Endothelial cell of hepatic sinusoid (primary cell): ENCODE data around the gene CCR3.

Experiments used
- in situ Hi-C: cut with HindIII; loops from 2 replicates; pipeline ENCODE4 v1.10.0; 2017; ENCODE audit warnings: low sequenced_read_pairs

Gene CCR3

DNA sequence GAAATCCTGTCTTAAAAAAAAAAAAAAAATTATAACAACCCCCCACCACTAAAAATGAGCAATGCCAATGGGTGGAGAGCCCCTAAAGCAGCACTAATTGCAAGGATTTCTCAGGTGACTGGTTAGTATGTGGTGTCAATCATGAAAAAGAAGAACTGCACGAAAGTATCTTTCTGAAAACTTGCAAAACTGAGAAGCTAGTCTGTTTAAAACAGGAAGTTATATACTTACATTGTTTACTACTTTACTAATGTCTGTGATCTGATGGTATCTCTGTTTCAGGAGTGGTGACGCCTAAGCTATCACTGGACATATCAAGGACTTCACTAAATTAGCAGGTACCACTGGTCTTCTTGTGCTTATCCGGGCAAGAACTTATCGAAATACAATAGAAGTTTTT is at the start of gene CCR3:
TSS of gene CCR3 (plus strand) at position 341 of the 400 bp plus-strand sequence. CDS start 22,699 bp downstream, outside the sequence.
- in situ Hi-C loops: no loop called here

DNA sequence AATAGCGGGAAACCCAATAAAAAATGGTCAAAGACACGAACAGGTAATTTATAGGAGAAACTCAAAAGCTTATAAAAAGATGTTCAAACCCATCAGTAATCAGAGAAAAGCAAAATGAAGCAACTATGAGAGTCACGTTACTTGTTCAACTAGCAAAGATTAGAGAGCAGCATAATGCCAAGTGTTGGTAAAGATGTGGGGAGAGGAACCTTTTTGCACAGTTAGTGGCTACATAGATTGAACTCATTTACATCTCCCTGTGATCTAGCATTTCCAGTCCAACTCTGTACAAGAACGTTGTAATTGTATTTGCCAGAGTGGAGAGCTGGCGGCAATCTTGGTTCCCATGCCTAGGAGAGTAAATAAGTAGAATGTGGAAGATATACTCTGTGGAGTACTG is 49.3 kb upstream of the CCR3 start:
- in situ Hi-C loops: no loop called here

DNA sequence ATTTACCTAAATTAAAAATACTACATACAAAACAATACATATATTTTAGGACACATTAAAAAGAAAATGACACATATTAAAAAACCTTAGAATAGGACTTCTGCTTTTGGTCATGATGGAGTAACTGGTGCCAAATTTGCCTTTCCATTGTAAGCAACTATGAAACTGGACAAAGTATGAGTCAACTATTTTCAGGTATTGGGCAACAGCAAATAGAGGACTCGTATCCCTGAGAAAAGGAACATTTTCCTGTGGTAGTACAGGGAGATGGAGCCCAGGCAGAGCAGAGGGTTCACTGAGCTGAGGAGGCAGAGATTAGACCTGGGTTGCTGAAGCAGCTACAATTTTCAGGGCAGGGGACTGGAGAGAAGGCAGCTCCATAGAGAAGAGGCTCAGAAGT is 48.8 kb upstream of the CCR3 start:
- in situ Hi-C loops: no loop called here

GRCh38 chr3:46194868-46195553 is 47.2 kb upstream of the CCR3 start:
- in situ Hi-C loops: no loop called here

DNA sequence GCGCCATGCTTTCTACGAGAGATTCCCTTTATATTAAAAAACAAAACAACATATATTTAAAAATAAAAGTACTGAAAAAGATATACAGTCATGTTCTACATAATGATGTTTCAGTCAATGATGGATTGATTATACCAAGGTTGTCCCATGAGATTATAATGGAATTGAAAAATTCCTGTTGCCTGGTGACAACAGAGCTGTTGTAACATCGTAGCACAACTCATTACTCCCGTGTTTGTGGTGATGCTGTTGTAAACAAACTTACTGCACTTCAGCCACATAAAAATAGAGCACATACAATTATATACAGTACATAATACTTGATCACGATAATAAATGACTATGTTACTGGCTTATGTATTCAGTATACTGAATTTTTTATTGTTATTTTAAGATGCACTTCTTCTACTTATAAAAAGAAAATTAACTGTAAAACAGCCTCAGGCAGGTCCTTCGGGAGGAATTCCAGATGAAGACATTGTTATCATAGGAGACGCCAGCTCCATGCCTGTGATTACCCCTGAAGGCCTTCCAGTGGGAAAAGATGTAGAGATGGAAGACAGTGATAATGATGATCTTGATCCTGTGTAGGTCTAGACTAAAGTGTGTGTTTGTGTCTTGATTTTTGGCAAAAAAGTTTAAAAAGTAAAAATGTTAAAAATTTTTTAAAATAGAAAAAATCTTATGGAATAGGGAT is 45.9 kb upstream of the CCR3 start:
- in situ Hi-C loops: no loop called here

- in situ Hi-C loops: no loop called here
These were observed 42.0 kb upstream of the CCR3 start for GRCh38 chr3:46200211-46200610.

DNA sequence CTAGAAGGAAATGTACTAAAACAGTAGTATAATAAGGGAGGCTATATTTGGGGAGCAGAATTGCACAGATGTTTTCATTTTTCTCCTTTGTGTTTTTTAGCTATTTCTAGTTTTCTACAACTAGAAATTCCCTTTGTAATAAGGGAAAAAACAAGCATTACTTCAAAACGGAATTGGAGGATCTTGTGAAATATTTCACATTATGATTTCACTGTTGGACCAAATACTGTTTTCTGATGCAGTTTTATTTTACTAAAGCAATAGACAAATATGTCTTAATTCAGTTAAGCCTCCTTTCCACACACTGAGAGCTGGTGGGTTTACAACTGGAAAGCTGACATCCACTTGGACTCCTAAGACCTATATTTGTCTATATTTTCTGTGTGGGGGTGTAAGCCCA is 41.5 kb upstream of the CCR3 start:
- in situ Hi-C loops: no loop called here

GRCh38 chr3:46202535-46202934 is 39.7 kb upstream of the CCR3 start:
- in situ Hi-C loops: no loop called here

DNA sequence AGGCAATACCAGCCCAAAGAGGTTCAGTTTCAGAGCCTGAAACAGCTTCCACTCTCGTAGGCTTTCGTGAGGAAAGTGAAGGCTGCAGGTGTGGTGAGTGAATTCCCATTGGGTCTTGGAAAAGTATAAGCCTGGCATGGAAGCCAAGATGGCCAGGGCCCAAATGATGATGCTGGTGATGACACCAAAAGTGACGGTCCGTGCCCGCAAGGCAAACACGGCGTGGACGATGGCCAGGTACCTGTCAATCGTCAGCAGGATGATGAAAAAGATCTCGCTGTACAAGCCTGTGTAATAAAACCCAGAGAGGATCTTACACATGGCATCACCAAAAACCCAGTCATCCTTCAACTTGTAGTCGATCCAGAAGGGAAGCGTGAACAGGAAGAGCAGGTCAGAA is 38.6 kb upstream of the CCR3 start:
- in situ Hi-C loops: no loop called here

GRCh38 chr3:46205286-46205960 is 36.8 kb upstream of the CCR3 start:
- in situ Hi-C loops: loop anchor here (5.0 kb wide), 1 partner anchor 83 kb away; no protein-coding TSS in a partner anchor

GRCh38 chr3:46206282-46207015 is 35.8 kb upstream of the CCR3 start:
- in situ Hi-C loops: loop anchor here (5.0 kb wide), 1 partner anchor 84 kb away; no protein-coding TSS in a partner anchor

- in situ Hi-C loops: loop anchor here (5.0 kb wide), 1 partner anchor 85 kb away; no protein-coding TSS in a partner anchor
These were observed 34.7 kb upstream of the CCR3 start for GRCh38 chr3:46207514-46207913.

GRCh38 chr3:46208167-46208704 is 34.0 kb upstream of the CCR3 start, which contains the start of gene CCR1:
CCR1 (minus strand) TSS chr3:46208313; CDS start chr3:46204313, 4,000 bp downstream.
- in situ Hi-C loops: loop anchor here (5.0 kb wide), 1 partner anchor 86 kb away; no protein-coding TSS in a partner anchor

GRCh38 chr3:46209053-46209452 is 33.2 kb upstream of the CCR3 start:
- in situ Hi-C loops: loop anchor here (5.0 kb wide), 1 partner anchor 87 kb away; no protein-coding TSS in a partner anchor

DNA sequence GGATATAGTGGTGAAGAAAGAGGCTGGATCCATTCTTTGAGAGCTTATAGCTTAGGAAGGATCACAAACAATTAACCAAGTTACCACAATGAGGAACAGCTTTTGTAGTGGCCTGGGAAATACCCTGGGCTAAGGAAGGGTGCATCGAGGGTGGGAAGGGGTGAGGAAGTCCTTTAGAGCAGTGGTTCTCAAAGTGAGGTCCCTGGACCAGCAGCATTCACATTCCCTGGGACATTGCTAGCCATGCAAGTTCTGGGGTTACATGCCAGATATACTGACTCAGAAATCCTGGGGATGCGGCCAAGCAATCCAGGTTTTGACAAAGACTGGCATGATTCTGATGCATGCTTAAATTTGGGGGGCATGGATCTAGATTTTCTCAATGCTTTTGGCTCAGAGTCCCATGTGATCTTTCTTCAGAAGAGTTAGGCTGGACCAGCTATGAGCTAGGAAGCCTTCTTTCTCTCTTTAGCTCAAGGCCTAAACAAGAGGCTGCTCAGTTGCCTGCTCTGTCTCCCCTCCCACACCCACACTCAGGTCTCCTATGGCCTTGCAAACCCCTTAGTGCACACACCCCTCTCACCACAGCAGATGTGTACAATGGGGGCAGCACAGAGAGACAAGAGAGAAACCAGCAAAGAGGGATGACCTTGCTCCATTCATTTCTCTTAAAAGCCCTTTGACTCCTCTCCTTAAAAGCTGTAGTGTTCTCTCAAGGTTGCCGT is 32.4 kb upstream of the CCR3 start:
- in situ Hi-C loops: loop anchor here (5.0 kb wide), 1 partner anchor 88 kb away; no protein-coding TSS in a partner anchor

- in situ Hi-C loops: no loop called here
These were observed 30.2 kb upstream of the CCR3 start for GRCh38 chr3:46212101-46212500.

- in situ Hi-C loops: no loop called here
These were observed 29.1 kb upstream of the CCR3 start for GRCh38 chr3:46213201-46213600.

GRCh38 chr3:46214751-46215352 is 27.4 kb upstream of the CCR3 start:
- in situ Hi-C loops: no loop called here

GRCh38 chr3:46215810-46216414 is 26.3 kb upstream of the CCR3 start:
- in situ Hi-C loops: no loop called here
